Stimulated activated CD4-positive, alpha-beta T cell treated with anti-CD3 and anti-CD28 coated beads, Interleukin-4, amount 100 ng/mL, for 48 hours (primary cell): ENCODE measurements around the gene RRH.
"Not testable (repeated sequence)": the region's sequence is repeated elsewhere in the genome, so short reads cannot be mapped to it uniquely, and the experiment has no call there.

Experiments
- DNase-seq, 2 donors: peaks; one replicate each; pipeline ENCODE4 v3.0.0-alpha.2; 2020; ENCODE audit warnings: low read depth in 2 of 2

Gene RRH

GRCh38 chr4:109846395-109847098 is 18.8 kb downstream of the RRH start:
- no peak for DNase-seq

GRCh38 chr4:109847896-109848442 is 20.2 kb downstream of the RRH start, which contains the start of gene LRIT3:
Gene LRIT3, plus strand, starts transcription at chr4:109848107. Its CDS starts 95 bp downstream, at chr4:109848202.
- DNase-seq: no peak

- DNase-seq: no peak
Measured at GRCh38 chr4:109848501-109848900, 20.7 kb downstream of the RRH start.

- DNase-seq: no peak
Measured at GRCh38 chr4:109850601-109851000, 22.8 kb downstream of the RRH start.

- not testable (repeated sequence) for DNase-seq
Measured at GRCh38 chr4:109859426-109860300, 31.9 kb downstream of the RRH start.

GRCh38 chr4:109861271-109861670 is 33.5 kb downstream of the RRH start:
- no peak for DNase-seq

- DNase-seq: no peak
Measured at GRCh38 chr4:109861916-109862511, 34.2 kb downstream of the RRH start.

GRCh38 chr4:109864134-109864533 is 36.4 kb downstream of the RRH start:
- DNase-seq: no peak

GRCh38 chr4:109870061-109870460 is 42.3 kb downstream of the RRH start:
- no peak for DNase-seq

- no peak for DNase-seq
Measured at GRCh38 chr4:109872065-109872464, 44.3 kb downstream of the RRH start.

GRCh38 chr4:109872950-109873656 is 45.3 kb downstream of the RRH start:
- DNase-seq: no peak

GRCh38 chr4:109873791-109874514 is 46.2 kb downstream of the RRH start:
- DNase-seq: no peak

- DNase-seq: no peak
Measured at GRCh38 chr4:109875106-109875505, 47.3 kb downstream of the RRH start.

- not testable (repeated sequence) for DNase-seq
Measured at GRCh38 chr4:109875553-109875952, 47.8 kb downstream of the RRH start.

- no peak for DNase-seq
Measured at GRCh38 chr4:109876634-109877265, 49.0 kb downstream of the RRH start.

GRCh38 chr4:109877400-109877799 is 49.6 kb downstream of the RRH start:
- no peak for DNase-seq

- no peak for DNase-seq
Measured at GRCh38 chr4:109878355-109878754, 50.6 kb downstream of the RRH start.

GRCh38 chr4:109879081-109879480 is 51.3 kb downstream of the RRH start:
- no peak for DNase-seq

GRCh38 chr4:109879636-109880314 is 52.0 kb downstream of the RRH start:
- no peak for DNase-seq

GRCh38 chr4:109886303-109886702 is 58.5 kb downstream of the RRH start:
- no peak for DNase-seq
